Measurements from ENCODE around the gene POMP.

- no peak for TF ChIP-seq CTCF (IDR thresholded peaks at IDR 0.05; ENCODE audit: borderline replicate concordance, extremely low read depth, low read length, poor library complexity, severe bottlenecking)
- no peak for TF ChIP-seq EZH2 (IDR thresholded peaks at IDR 0.05; ENCODE audit: borderline replicate concordance, low read depth, low read length, severe bottlenecking)
These were observed 8.1 kb downstream of the POMP start for GRCh38 chr13:28666897-28667488.

All from DND-41 (cell line).